WTC11 (cell line): ENCODE data around the gene SH3BP5. TPM values are rescaled to one million over a fixed set of nuclear protein-coding genes. Genes with fewer than 3 reads are reported as not detected.
A peak's percentile ranks its signal among the peaks of the same experiment; 100 is the strongest.

Experiments
- ARID4B ChIP-seq: sonication (generic); formaldehyde crosslinking; IDR thresholded peaks from 2 replicates; pipeline ENCODE4 v1.8.0; 2023; ENCODE audit warnings: missing genetic modification reagents, mild to moderate bottlenecking, borderline replicate concordance
- CREB1 ChIP-seq: sonication (generic); formaldehyde crosslinking; IDR thresholded peaks from 2 replicates; pipeline ENCODE4 v1.8.0; 2023; ENCODE audit warnings: mild to moderate bottlenecking, missing genetic modification reagents
- E2F4 ChIP-seq: sonication (generic); formaldehyde crosslinking; IDR thresholded peaks from 2 replicates; pipeline ENCODE4 v1.8.1; 2022; ENCODE audit warnings: low read depth, mild to moderate bottlenecking, moderate library complexity, missing genetic modification reagents, borderline replicate concordance
- ETV6 ChIP-seq: sonication (generic); formaldehyde crosslinking; IDR thresholded peaks from 2 replicates; pipeline ENCODE4 v1.8.1; 2022; ENCODE audit warnings: mild to moderate bottlenecking, missing genetic modification reagents
- FOXJ3 ChIP-seq: sonication (generic); formaldehyde crosslinking; IDR thresholded peaks from 2 replicates; pipeline ENCODE4 v1.9.0; 2021; ENCODE audit warnings: missing genetic modification reagents, mild to moderate bottlenecking, borderline replicate concordance
- GRHL2 ChIP-seq: fragments of 250-450 bp; sonication (Bioruptor Pico); IDR thresholded peaks from 2 replicates; pipeline ENCODE4 v1.8.0; 2022; ENCODE audit warnings: mild to moderate bottlenecking, moderate library complexity; ENCODE audit not compliant: insufficient replicate concordance, severe bottlenecking
- IRF2 ChIP-seq: sonication (generic); formaldehyde crosslinking; IDR thresholded peaks from 2 replicates; pipeline ENCODE4 v1.8.0; 2022; ENCODE audit warnings: low read depth, missing genetic modification reagents, borderline replicate concordance
- JAZF1 ChIP-seq: fragments of 250-450 bp; sonication (Bioruptor Pico); IDR thresholded peaks from 2 replicates; pipeline ENCODE4 v1.9.0; 2021; ENCODE audit warnings: moderate library complexity, mild to moderate bottlenecking, inconsistent platforms
- MXD4 ChIP-seq: fragments of 250-450 bp; sonication (Bioruptor Pico); IDR thresholded peaks from 2 replicates; pipeline ENCODE4 v1.8.0; 2021; ENCODE audit warnings: mild to moderate bottlenecking, moderate library complexity, borderline replicate concordance
- NR3C1 ChIP-seq: sonication (generic); formaldehyde crosslinking; conservative IDR thresholded peaks from 2 replicates; pipeline ENCODE4 v1.8.1; 2023; ENCODE audit warnings: low read depth, mild to moderate bottlenecking, missing genetic modification reagents
- PREB ChIP-seq: sonication (generic); formaldehyde crosslinking; IDR thresholded peaks from 2 replicates; pipeline ENCODE4 v1.8.1; 2022; ENCODE audit warnings: mild to moderate bottlenecking, missing genetic modification reagents, moderate library complexity, borderline replicate concordance
- RELA ChIP-seq: sonication (generic); formaldehyde crosslinking; IDR thresholded peaks from 2 replicates; pipeline ENCODE4 v1.8.1; 2022; ENCODE audit warnings: missing genetic modification reagents, mild to moderate bottlenecking, borderline replicate concordance
- RORB ChIP-seq: fragments of 250-450 bp; sonication (Bioruptor Pico); IDR thresholded peaks from 2 replicates; pipeline ENCODE4 v1.9.0; 2021; ENCODE audit warnings: mild to moderate bottlenecking
- SMAD3 ChIP-seq: sonication (generic); formaldehyde crosslinking; IDR thresholded peaks from 2 replicates; pipeline ENCODE4 v1.8.0; 2022; ENCODE audit warnings: missing genetic modification reagents, mild to moderate bottlenecking, borderline replicate concordance
- SOX15 ChIP-seq: fragments of 250-450 bp; sonication (Bioruptor Pico); IDR thresholded peaks from 2 replicates; pipeline ENCODE4 v1.9.0; 2021; ENCODE audit warnings: mild to moderate bottlenecking
- TCF7 ChIP-seq: sonication (generic); formaldehyde crosslinking; IDR thresholded peaks from 2 replicates; pipeline ENCODE4 v1.8.0; 2022; ENCODE audit warnings: mild to moderate bottlenecking, low read depth, missing genetic modification reagents, moderate library complexity
- TEAD1 ChIP-seq: sonication (generic); formaldehyde crosslinking; IDR thresholded peaks from 2 replicates; pipeline ENCODE4 v1.8.0; 2022; ENCODE audit warnings: mild to moderate bottlenecking, missing genetic modification reagents
- ZNF121 ChIP-seq: sonication (generic); formaldehyde crosslinking; IDR thresholded peaks from 2 replicates; pipeline ENCODE4 v1.8.0; 2023; ENCODE audit warnings: missing genetic modification reagents
- ZNF232 ChIP-seq: sonication (generic); formaldehyde crosslinking; IDR thresholded peaks from 2 replicates; pipeline ENCODE4 v1.8.0; 2022; ENCODE audit warnings: mild to moderate bottlenecking, missing genetic modification reagents
- ZNF532 ChIP-seq: fragments of 250-450 bp; sonication (Bioruptor Pico); IDR thresholded peaks from 2 replicates; pipeline ENCODE4 v1.9.0; 2021; ENCODE audit warnings: mild to moderate bottlenecking, borderline replicate concordance
- total RNA-seq: library from RNA; stranded (reverse); gene quantifications from 3 replicates; pipeline ENCODE4 v1.2.3, GENCODE V29; 2021

SH3BP5 gene
- total RNA-seq, 1 experiment from 2014 or later = 7.2 TPM

- TF ChIP-seq ARID4B (CRISPR knock-in tag) (no peak), RORB (CRISPR knock-in tag) (no peak), ETV6 (CRISPR knock-in tag) (no peak), FOXJ3 (CRISPR knock-in tag) (no peak), CREB1 (no peak), TCF7 (no peak), ZNF121 (CRISPR knock-in tag) (no peak), JAZF1 (no peak), IRF2 (CRISPR knock-in tag) (no peak), GRHL2 (no peak), ZNF232 (CRISPR knock-in tag) (no peak), NR3C1 (CRISPR knock-in tag) (no peak), ZNF532 (CRISPR knock-in tag) (no peak), SMAD3 (CRISPR knock-in tag) (no peak), SOX15 (CRISPR knock-in tag) (no peak), RELA (no peak), E2F4 (no peak), TEAD1 (CRISPR knock-in tag) (peak; percentile 60; the same call in 1 of the 2 replicates), PREB (CRISPR knock-in tag) (no peak), MXD4 (CRISPR knock-in tag) (no peak)
Measured at GRCh38 chr3:15377961-15378791, 45.8 kb upstream of the SH3BP5 start (continued).
